Activated CD8-positive, alpha-beta memory T cell treated with anti-CD3 and anti-CD28 coated beads, Interleukin-2, amount 50 U/mL, for 1 hour (primary cell): ENCODE measurements around the gene SLC35B2.

Experiments used
- DNase-seq: peaks from one replicate; pipeline ENCODE4 v3.0.0-alpha.2; 2020; ENCODE audit errors: extremely low read depth

Gene SLC35B2

GRCh38 chr6:44222486-44223318, 34.6 kb downstream of the SLC35B2 start:
- DNase-seq: no peak

GRCh38 chr6:44221961-44222335, 35.4 kb downstream of the SLC35B2 start:
- no peak for DNase-seq

- DNase-seq: no peak
Observed at GRCh38 chr6:44221291-44221960, 35.9 kb downstream of the SLC35B2 start.

- no peak for DNase-seq
Observed at GRCh38 chr6:44220913-44221290, 36.4 kb downstream of the SLC35B2 start.

GRCh38 chr6:44219815-44220784, 37.2 kb downstream of the SLC35B2 start:
- no peak for DNase-seq

- DNase-seq: no peak
Observed at GRCh38 chr6:44219053-44219814, 38.1 kb downstream of the SLC35B2 start.

GRCh38 chr6:44217332-44218143, 39.8 kb downstream of the SLC35B2 start:
- no peak for DNase-seq

GRCh38 chr6:44216677-44217331, 40.5 kb downstream of the SLC35B2 start, which contains the start of gene MYMX:
TSS of gene MYMX (plus strand) at chr6:44216926. CDS start at chr6:44217472, 546 bp downstream.
- DNase-seq: no peak

- DNase-seq: no peak
Observed at GRCh38 chr6:44214307-44214706, 43.0 kb downstream of the SLC35B2 start.

- no peak for DNase-seq
Observed at GRCh38 chr6:44211284-44211683, 46.0 kb downstream of the SLC35B2 start.

- DNase-seq: no peak
Observed at GRCh38 chr6:44207966-44208365, 49.4 kb downstream of the SLC35B2 start.
